Measurements from ENCODE around the gene CYB5D1. TPM values are rescaled to one million over a fixed set of nuclear protein-coding genes. Genes with fewer than 3 reads are reported as not detected.

Gene CYB5D1
- total RNA-seq, 1 donor from 2014 or later: 9.0 TPM

DNA sequence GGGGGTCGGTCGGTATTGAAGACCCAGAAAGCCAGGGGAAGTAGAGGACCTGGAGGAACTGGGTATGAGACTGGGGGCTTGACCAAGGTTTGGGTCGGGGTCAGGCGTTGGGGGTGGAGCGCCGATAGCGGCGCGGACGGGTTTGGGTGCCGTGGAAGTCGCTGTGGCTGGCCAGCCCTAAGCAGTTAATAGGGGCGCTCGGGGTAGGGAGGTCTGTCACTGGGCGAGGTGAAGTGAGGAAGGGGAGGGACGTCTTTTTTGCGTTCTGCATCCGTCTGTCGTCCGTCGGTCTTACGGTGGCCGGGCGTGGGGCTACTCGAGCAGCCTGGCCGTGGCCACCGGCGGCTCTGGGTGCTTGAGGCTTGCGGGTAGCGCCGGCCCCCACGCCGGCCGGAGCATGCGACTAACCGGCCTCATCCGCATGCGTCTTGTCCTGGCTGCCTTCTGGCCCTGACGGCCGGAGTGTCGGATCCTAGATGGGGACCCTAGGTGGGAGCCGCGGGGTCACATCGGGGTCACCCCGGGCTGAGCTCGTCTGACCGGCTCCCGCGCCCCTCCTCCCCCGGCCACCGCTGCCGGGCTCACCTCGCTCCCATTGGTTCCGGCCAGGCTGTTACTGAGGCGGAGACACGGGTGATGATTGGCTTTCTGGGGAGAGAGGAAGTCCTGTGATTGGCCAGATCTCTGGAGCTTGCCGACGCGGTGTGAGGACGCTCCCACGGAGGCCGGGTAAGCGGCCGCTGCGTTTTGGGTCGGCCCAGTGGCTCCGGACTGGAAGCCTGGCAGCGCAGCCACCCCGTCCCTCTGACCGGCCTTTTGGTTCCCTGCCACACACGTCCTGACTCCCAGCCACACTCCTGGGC, 13.3 kb upstream of the CYB5D1 start:
- Histone ChIP-seq H3K27me3 (ENCODE audit: control insufficient read depth, insufficient read depth, low read length) (no peaks in the 10 kb centered on the region), H3K4me3 (ENCODE audit: low read depth, low read length) (peak overlapping the region; percentile 67), H3K36me3 (ENCODE audit: control insufficient read depth, insufficient read depth, low read length) (peaks cover 37% of the 10 kb centered on the region)
- DNase-seq (ENCODE audit: low read depth): peak; percentile 90
- TF ChIP-seq, protein P1, sequence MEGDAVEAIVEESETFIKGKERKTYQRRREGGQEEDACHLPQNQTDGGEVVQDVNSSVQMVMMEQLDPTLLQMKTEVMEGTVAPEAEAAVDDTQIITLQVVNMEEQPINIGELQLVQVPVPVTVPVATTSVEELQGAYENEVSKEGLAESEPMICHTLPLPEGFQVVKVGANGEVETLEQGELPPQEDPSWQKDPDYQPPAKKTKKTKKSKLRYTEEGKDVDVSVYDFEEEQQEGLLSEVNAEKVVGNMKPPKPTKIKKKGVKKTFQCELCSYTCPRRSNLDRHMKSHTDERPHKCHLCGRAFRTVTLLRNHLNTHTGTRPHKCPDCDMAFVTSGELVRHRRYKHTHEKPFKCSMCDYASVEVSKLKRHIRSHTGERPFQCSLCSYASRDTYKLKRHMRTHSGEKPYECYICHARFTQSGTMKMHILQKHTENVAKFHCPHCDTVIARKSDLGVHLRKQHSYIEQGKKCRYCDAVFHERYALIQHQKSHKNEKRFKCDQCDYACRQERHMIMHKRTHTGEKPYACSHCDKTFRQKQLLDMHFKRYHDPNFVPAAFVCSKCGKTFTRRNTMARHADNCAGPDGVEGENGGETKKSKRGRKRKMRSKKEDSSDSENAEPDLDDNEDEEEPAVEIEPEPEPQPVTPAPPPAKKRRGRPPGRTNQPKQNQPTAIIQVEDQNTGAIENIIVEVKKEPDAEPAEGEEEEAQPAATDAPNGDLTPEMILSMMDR (IDR thresholded peaks at IDR 0.05; ENCODE audit: insufficient read depth, low read length, severe bottlenecking): no peak
- FAIRE-seq: no peak

DNA sequence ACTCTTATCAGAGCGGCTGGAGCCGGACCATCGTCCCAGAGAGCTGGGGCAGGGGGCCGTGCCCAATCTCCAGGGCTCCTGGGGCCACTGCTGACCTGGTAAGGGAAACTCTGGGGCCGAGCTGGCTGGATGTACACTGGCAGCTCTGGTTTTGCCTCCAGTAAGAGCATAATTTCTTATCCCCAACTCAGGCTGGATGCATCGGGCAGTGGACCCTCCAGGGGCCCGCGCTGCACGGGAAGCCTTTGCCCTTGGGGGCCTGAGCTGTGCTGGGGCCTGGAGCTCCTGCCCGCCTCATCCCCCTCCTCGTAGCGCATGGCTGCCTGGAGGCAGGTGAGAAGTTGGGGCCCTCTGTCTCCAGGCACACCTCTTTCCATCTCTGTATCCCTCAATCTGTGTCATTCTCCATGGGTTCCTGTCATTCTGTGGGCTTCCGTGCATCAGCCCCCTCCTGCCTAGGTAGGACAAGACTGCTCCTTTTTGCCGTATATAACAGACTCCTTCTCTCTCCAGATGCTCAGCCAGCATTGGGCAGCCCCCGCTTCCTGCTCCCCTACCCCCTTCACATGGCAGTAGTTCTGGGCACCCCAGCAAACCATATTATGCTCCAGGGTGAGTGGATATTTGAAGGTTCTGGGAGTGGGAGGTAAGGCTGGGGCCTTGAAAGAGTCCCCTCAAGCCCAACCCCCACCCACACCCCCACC, 12.3 kb upstream of the CYB5D1 start:
- peaks cover 39% of the 10 kb centered on the region for H3K36me3 ChIP-seq (ENCODE audit: control insufficient read depth, insufficient read depth, low read length)
- no peaks in the 10 kb centered on the region for H3K27me3 ChIP-seq (ENCODE audit: control insufficient read depth, insufficient read depth, low read length)

DNA sequence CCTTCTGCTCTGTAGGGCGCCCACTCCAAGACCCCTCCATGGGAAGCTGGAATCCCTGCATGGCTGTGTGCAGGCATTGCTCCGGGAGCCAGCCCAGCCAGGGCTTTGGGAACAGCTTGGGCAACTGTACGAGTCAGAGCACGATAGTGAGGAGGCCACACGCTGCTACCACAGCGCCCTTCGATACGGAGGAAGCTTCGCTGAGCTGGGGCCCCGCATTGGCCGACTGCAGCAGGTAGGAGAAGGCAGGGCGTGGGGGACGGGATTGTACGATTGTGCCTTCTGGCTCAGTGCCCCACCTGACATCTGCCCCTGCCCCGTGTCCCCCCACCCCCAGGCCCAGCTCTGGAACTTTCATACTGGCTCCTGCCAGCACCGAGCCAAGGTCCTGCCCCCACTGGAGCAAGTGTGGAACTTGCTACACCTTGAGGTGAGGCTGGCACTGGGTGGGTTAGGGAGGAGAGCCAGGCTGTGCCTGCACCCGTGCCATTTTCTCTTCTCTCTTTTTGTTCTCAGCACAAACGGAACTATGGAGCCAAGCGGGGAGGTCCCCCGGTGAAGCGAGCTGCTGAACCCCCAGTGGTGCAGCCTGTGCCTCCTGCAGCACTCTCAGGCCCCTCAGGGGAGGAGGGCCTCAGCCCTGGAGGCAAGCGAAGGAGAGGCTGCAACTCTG, 11.6 kb upstream of the CYB5D1 start:
- H3K27me3 ChIP-seq (ENCODE audit: control insufficient read depth, insufficient read depth, low read length): no peaks in the 10 kb centered on the region
- FAIRE-seq (no peak), DNase-seq (ENCODE audit: low read depth) (no peak)
- TF ChIP-seq, protein P1 (IDR thresholded peaks at IDR 0.05; ENCODE audit: insufficient read depth, low read length, severe bottlenecking): no peak
- peaks cover 45% of the 10 kb centered on the region for H3K36me3 ChIP-seq (ENCODE audit: control insufficient read depth, insufficient read depth, low read length)
- no peak overlapping the region for H3K4me3 ChIP-seq (ENCODE audit: low read depth, low read length)

More for the DNA sequence above, 12.3 kb upstream of the CYB5D1 start:
- FAIRE-seq (no peak), DNase-seq (ENCODE audit: low read depth) (no peak)
- TF ChIP-seq, protein P1 (IDR thresholded peaks at IDR 0.05; ENCODE audit: insufficient read depth, low read length, severe bottlenecking): no peak
- peak overlapping the region; percentile 67 for H3K4me3 ChIP-seq (ENCODE audit: low read depth, low read length)

DNA sequence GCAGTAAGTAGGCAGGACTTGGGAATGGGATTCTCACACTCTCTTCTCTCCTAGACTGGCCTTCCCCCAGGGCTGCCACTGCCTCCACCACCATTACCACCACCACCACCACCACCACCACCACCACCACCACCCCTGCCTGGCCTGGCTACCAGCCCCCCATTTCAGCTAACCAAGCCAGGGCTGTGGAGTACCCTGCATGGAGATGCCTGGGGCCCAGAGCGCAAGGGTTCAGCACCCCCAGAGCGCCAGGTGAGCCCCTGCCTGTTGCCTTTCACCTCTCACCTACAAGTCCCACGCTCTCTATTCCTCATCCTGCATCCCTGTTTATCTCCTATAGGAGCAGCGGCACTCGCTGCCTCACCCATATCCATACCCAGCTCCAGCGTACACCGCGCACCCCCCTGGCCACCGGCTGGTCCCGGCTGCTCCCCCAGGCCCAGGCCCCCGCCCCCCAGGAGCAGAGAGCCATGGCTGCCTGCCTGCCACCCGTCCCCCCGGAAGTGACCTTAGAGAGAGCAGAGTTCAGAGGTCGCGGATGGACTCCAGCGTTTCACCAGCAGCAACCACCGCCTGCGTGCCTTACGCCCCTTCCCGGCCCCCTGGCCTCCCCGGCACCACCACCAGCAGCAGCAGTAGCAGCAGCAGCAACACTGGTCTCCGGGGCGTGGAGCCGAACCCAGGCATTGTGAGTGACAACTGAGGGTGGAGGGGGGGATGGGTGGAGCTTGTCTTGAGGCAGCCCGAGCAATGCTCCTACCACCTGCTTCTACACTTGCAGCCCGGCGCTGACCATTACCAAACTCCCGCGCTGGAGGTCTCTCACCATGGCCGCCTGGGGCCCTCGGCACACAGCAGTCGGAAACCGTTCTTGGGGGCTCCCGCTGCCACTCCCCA, 10.8 kb upstream of the CYB5D1 start:
- DNase-seq (ENCODE audit: low read depth): no peak
- Histone ChIP-seq H3K27me3 (ENCODE audit: control insufficient read depth, insufficient read depth, low read length) (no peaks in the 10 kb centered on the region), H3K36me3 (ENCODE audit: control insufficient read depth, insufficient read depth, low read length) (peaks cover 49% of the 10 kb centered on the region), H3K4me3 (ENCODE audit: low read depth, low read length) (no peak overlapping the region)
- no peak for FAIRE-seq
- TF ChIP-seq, protein P1 (IDR thresholded peaks at IDR 0.05; ENCODE audit: insufficient read depth, low read length, severe bottlenecking): no peak

DNA sequence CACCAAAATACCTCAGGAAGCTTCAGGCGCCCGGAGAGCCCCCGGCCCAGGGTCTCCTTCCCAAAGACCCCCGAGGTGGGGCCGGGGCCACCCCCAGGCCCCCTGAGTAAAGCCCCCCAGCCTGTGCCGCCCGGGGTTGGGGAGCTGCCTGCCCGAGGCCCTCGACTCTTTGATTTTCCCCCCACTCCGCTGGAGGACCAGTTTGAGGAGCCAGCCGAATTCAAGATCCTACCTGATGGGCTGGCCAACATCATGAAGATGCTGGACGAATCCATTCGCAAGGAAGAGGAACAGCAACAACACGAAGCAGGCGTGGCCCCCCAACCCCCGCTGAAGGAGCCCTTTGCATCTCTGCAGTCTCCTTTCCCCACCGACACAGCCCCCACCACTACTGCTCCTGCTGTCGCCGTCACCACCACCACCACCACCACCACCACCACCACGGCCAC, 9.6 kb upstream of the CYB5D1 start:
- TF ChIP-seq, protein P1 (IDR thresholded peaks at IDR 0.05; ENCODE audit: insufficient read depth, low read length, severe bottlenecking): no peak
- H3K36me3 ChIP-seq (ENCODE audit: control insufficient read depth, insufficient read depth, low read length): peaks cover 61% of the 10 kb centered on the region
- no peak overlapping the region for H3K4me3 ChIP-seq (ENCODE audit: low read depth, low read length)
- DNase-seq (ENCODE audit: low read depth) (no peak), FAIRE-seq (no peak)
- no peaks in the 10 kb centered on the region for H3K27me3 ChIP-seq (ENCODE audit: control insufficient read depth, insufficient read depth, low read length)

All from bronchial epithelial cell (primary cell).